ENCODE data around the gene ADTRP. TPM values are rescaled to one million over a fixed set of nuclear protein-coding genes. Genes with fewer than 3 reads are reported as not detected.

ADTRP gene
- polyA plus RNA-seq, 1 donor (not counting 4 experiments of a cell fraction or from before 2014, with no cell fraction given): 16.7 TPM

- FAIRE-seq (no peak), DNase-seq (ENCODE audit: low read depth, low spot score) (no peak)
- dilution Hi-C loops (cut with MboI; ENCODE audit: extremely low pct_ligation_motif_present, low sequenced_read_pairs): no loop called here
- Histone ChIP-seq H3K9me3 (ENCODE audit: control insufficient read depth, low read depth, low read length) (no peaks in the 10 kb centered on the region), H3K36me3 (ENCODE audit: control insufficient read depth in 2 of 2, extremely low read depth in 1 of 2, insufficient read depth in 2 of 2, low read length in 2 of 2) (peaks cover 4 to 15% of the 10 kb centered on the region in 2 experiments), H3K9me1 (ENCODE audit: control insufficient read depth, extremely low read depth, insufficient read depth, low read length) (no peaks in the 10 kb centered on the region), H3K4me2 (ENCODE audit: control insufficient read depth, extremely low read depth, insufficient read depth, low read depth, low read length) (no peak overlapping the region), H3K9ac (ENCODE audit: control insufficient read depth, extremely low read depth, insufficient read depth, low read length) (no peak overlapping the region), H3K4me3 (ENCODE audit: control insufficient read depth in 2 of 3, extremely low read depth in 1 of 3, insufficient read depth in 2 of 3, low read depth in 1 of 3, low read length in 3 of 3) (no peak overlapping the region), H3K79me2 (ENCODE audit: control insufficient read depth, insufficient read depth, low read length) (no peaks in the 10 kb centered on the region), H3K27me3 (ENCODE audit: control insufficient read depth, extremely low read depth, insufficient read depth, low read length) (no peaks in the 10 kb centered on the region), H4K20me1 (ENCODE audit: control insufficient read depth, extremely low read depth, insufficient read depth, low read length) (no peaks in the 10 kb centered on the region), H2AFZ (ENCODE audit: control insufficient read depth, low read length) (no peak overlapping the region), H3K4me1 (ENCODE audit: control insufficient read depth, extremely low read depth, insufficient read depth, low read length) (no peaks in the 10 kb centered on the region), H3K27ac (ENCODE audit: control insufficient read depth, insufficient read depth, low read length) (no peak overlapping the region)
- TF ChIP-seq CTCF (optimal IDR thresholded peaks at IDR 0.05 in 1 of 3, IDR thresholded peaks at IDR 0.05 in 1 of 3, conservative IDR thresholded peaks at IDR 0.05 in 1 of 3; ENCODE audit: extremely low read depth in 1 of 3, insufficient read depth in 2 of 3, low read length in 3 of 3) (no peak), EZH2 (IDR thresholded peaks at IDR 0.05; ENCODE audit: low read length) (no peak)
Measured at GRCh38 chr6:11732036-11732631, 46.5 kb downstream of the ADTRP start.

GRCh38 chr6:11731423-11731822 is 47.2 kb downstream of the ADTRP start:
- H3K27me3 ChIP-seq (ENCODE audit: control insufficient read depth, extremely low read depth, insufficient read depth, low read length): no peaks in the 10 kb centered on the region
- no peaks in the 10 kb centered on the region for H3K4me1 ChIP-seq (ENCODE audit: control insufficient read depth, extremely low read depth, insufficient read depth, low read length)
- dilution Hi-C loops (cut with MboI; ENCODE audit: extremely low pct_ligation_motif_present, low sequenced_read_pairs): no loop called here
- no peak overlapping the region for H3K9ac ChIP-seq (ENCODE audit: control insufficient read depth, extremely low read depth, insufficient read depth, low read length)
- no peak overlapping the region for H3K4me3 ChIP-seq (ENCODE audit: control insufficient read depth in 2 of 3, extremely low read depth in 1 of 3, insufficient read depth in 2 of 3, low read depth in 1 of 3, low read length in 3 of 3)
- H3K79me2 ChIP-seq (ENCODE audit: control insufficient read depth, insufficient read depth, low read length): no peaks in the 10 kb centered on the region
- TF ChIP-seq CTCF (optimal IDR thresholded peaks at IDR 0.05 in 1 of 3, IDR thresholded peaks at IDR 0.05 in 1 of 3, conservative IDR thresholded peaks at IDR 0.05 in 1 of 3; ENCODE audit: extremely low read depth in 1 of 3, insufficient read depth in 2 of 3, low read length in 3 of 3) (no peak), EZH2 (IDR thresholded peaks at IDR 0.05; ENCODE audit: low read length) (no peak)
- no peaks in the 10 kb centered on the region for H3K9me3 ChIP-seq (ENCODE audit: control insufficient read depth, low read depth, low read length)
- no peak overlapping the region for H3K4me2 ChIP-seq (ENCODE audit: control insufficient read depth, extremely low read depth, insufficient read depth, low read depth, low read length)
- no peak for DNase-seq (ENCODE audit: low read depth, low spot score)
- H2AFZ ChIP-seq (ENCODE audit: control insufficient read depth, low read length): no peak overlapping the region
- FAIRE-seq: no peak
- no peaks in the 10 kb centered on the region for H4K20me1 ChIP-seq (ENCODE audit: control insufficient read depth, extremely low read depth, insufficient read depth, low read length)
- no peak overlapping the region for H3K27ac ChIP-seq (ENCODE audit: control insufficient read depth, insufficient read depth, low read length)
- peaks cover 4 to 15% of the 10 kb centered on the region in 2 experiments for H3K36me3 ChIP-seq (ENCODE audit: control insufficient read depth in 2 of 2, extremely low read depth in 1 of 2, insufficient read depth in 2 of 2, low read length in 2 of 2)
- no peaks in the 10 kb centered on the region for H3K9me1 ChIP-seq (ENCODE audit: control insufficient read depth, extremely low read depth, insufficient read depth, low read length)
